Measurements from ENCODE around the gene GUCA1C. TPM values are rescaled to one million over a fixed set of nuclear protein-coding genes. Genes with fewer than 3 reads are reported as not detected.

The GUCA1C gene
- total RNA-seq, 1 experiment from 2014 or later, result not detected

- no peak overlapping the region for H3K4me3 ChIP-seq (ENCODE audit: low read depth, low read length)
- Mint-ChIP-seq H3K9me3 (ENCODE audit: unreplicated experiment) (no peaks in the 10 kb centered on the region), H3K4me1 (ENCODE audit: low read depth, unreplicated experiment) (no peaks in the 10 kb centered on the region), H3K27ac (ENCODE audit: unreplicated experiment) (no peak overlapping the region), H3K36me3 (ENCODE audit: insufficient read depth, unreplicated experiment) (no peaks in the 10 kb centered on the region), H3K27me3 (ENCODE audit: insufficient read depth, unreplicated experiment) (no peaks in the 10 kb centered on the region), H3K4me3 (ENCODE audit: unreplicated experiment) (no peak overlapping the region)
- DNase-seq, result no peak
- ChIA-PET CTCF (no interaction called here), POLR2A (no interaction called here)
- intact Hi-C loops (cut with micrococcal nuclease; ENCODE audit: unreplicated experiment), result loop anchor here (5.0 kb wide), 1 partner anchor 163 kb away; no protein-coding TSS in a partner anchor
- no peaks in the 10 kb centered on the region for H3K4me1 ChIP-seq
- TF ChIP-seq CTCF (IDR thresholded peaks at IDR 0.05; ENCODE audit: insufficient read depth in 1 of 2, low read depth in 1 of 2, low read length in 1 of 2, severe bottlenecking in 1 of 2, unreplicated experiment in 1 of 2), result no peak
- H3K36me3 ChIP-seq (ENCODE audit: control insufficient read depth, insufficient read depth, low read length), result no peaks in the 10 kb centered on the region
- no peaks in the 10 kb centered on the region for H3K27me3 ChIP-seq (replicated peaks; ENCODE audit: control insufficient read depth, insufficient read depth, low read length)
- H3K9me3 ChIP-seq, result no peaks in the 10 kb centered on the region
- BruUV-seq (replicated peaks), result no TSS peak
Observed at GRCh38 chr3:108918866-108919265, 34.8 kb downstream of the GUCA1C start.

GRCh38 chr3:108914774-108915641, 38.7 kb downstream of the GUCA1C start:
- no peaks in the 10 kb centered on the region for H3K9me3 ChIP-seq
- no TSS peak for BruUV-seq (replicated peaks)

GRCh38 chr3:108909799-108910198, 43.9 kb downstream of the GUCA1C start:
- no peak overlapping the region for H3K4me3 ChIP-seq (ENCODE audit: low read depth, low read length)
- no peaks in the 10 kb centered on the region for H3K4me1 ChIP-seq
- POLR2A ChIA-PET, result no interaction called here
- no peak for TF ChIP-seq CTCF (IDR thresholded peaks at IDR 0.05; ENCODE audit: insufficient read depth in 1 of 2, low read depth in 1 of 2, low read length in 1 of 2, severe bottlenecking in 1 of 2, unreplicated experiment in 1 of 2)
- intact Hi-C loops (cut with micrococcal nuclease; ENCODE audit: unreplicated experiment), result no loop called here
- Mint-ChIP-seq H3K4me3 (ENCODE audit: unreplicated experiment) (no peak overlapping the region), H3K9me3 (ENCODE audit: unreplicated experiment) (no peaks in the 10 kb centered on the region), H3K36me3 (ENCODE audit: insufficient read depth, unreplicated experiment) (no peaks in the 10 kb centered on the region), H3K27ac (ENCODE audit: unreplicated experiment) (no peak overlapping the region), H3K27me3 (ENCODE audit: insufficient read depth, unreplicated experiment) (peaks cover 2% of the 10 kb centered on the region), H3K4me1 (ENCODE audit: low read depth, unreplicated experiment) (peaks cover 6% of the 10 kb centered on the region)
- no peaks in the 10 kb centered on the region for H3K9me3 ChIP-seq
- BruUV-seq (replicated peaks), result no TSS peak
- no peaks in the 10 kb centered on the region for H3K36me3 ChIP-seq (ENCODE audit: control insufficient read depth, insufficient read depth, low read length)
- no peak for DNase-seq
- CTCF ChIA-PET, result no interaction called here
- no peaks in the 10 kb centered on the region for H3K27me3 ChIP-seq (replicated peaks; ENCODE audit: control insufficient read depth, insufficient read depth, low read length)

More at GRCh38 chr3:108914774-108915641, 38.7 kb downstream of the GUCA1C start:
- ChIA-PET CTCF (interaction anchor here (0.6 to 1.0 kb wide), 8 partner anchors 97 to 822 kb away, joined by 3 to 14 read pairs (median 4); no protein-coding TSS in a partner anchor), POLR2A (interaction anchor here (0.6 kb wide), 2 partner anchors 16 to 25 kb away, joined by 3 to 6 read pairs; no protein-coding TSS in a partner anchor)
- no peaks in the 10 kb centered on the region for H3K4me1 ChIP-seq
- peaks cover 6% of the 10 kb centered on the region for H3K4me1 Mint-ChIP-seq (ENCODE audit: low read depth, unreplicated experiment)
- peak; percentile 84 to 85 for TF ChIP-seq CTCF (IDR thresholded peaks at IDR 0.05; ENCODE audit: insufficient read depth in 1 of 2, low read depth in 1 of 2, low read length in 1 of 2, severe bottlenecking in 1 of 2, unreplicated experiment in 1 of 2)
- H3K36me3 Mint-ChIP-seq (ENCODE audit: insufficient read depth, unreplicated experiment), result no peaks in the 10 kb centered on the region
- no peaks in the 10 kb centered on the region for H3K9me3 Mint-ChIP-seq (ENCODE audit: unreplicated experiment)
- no peak overlapping the region for H3K27ac Mint-ChIP-seq (ENCODE audit: unreplicated experiment)
- H3K36me3 ChIP-seq (ENCODE audit: control insufficient read depth, insufficient read depth, low read length), result no peaks in the 10 kb centered on the region
- H3K27me3 Mint-ChIP-seq (ENCODE audit: insufficient read depth, unreplicated experiment), result no peaks in the 10 kb centered on the region
- peak; percentile 59 to 67 for DNase-seq
- H3K4me3 ChIP-seq (ENCODE audit: low read depth, low read length), result no peak overlapping the region
- intact Hi-C loops (cut with micrococcal nuclease; ENCODE audit: unreplicated experiment), result loop anchor here (1.0 to 5.0 kb wide), 4 partner anchors 97 to 426 kb away; no protein-coding TSS in a partner anchor
- no peaks in the 10 kb centered on the region for H3K27me3 ChIP-seq (replicated peaks; ENCODE audit: control insufficient read depth, insufficient read depth, low read length)
- H3K4me3 Mint-ChIP-seq (ENCODE audit: unreplicated experiment), result no peak overlapping the region
